Keratinocyte (primary cell): ENCODE data around the gene DENND6B. TPM values are rescaled to one million over a fixed set of nuclear protein-coding genes. Genes with fewer than 3 reads are reported as not detected.

Experiments
- DNase-seq: peaks from one replicate; pipeline ENCODE4 v3.0.0-alpha.2; 2011; ENCODE audit warnings: low read depth, missing footprints, low spot score
- FAIRE-seq: peaks from 2 replicates; lab custom pipeline; 2011; peaks lifted over from hg19 to GRCh38; lab: Jason Lieb, UNC
- H2AFZ ChIP-seq: 2 replicates; pipeline ENCODE4 v1.6.0; 2012; ENCODE audit warnings: low read length, control low read depth, inconsistent platforms; ENCODE audit not compliant: control insufficient read depth
- H3K27ac ChIP-seq: 2 replicates; pipeline ENCODE4 v1.5.1; 2011; ENCODE audit warnings: low read length; ENCODE audit not compliant: control insufficient read depth, insufficient read depth
- H3K27me3 ChIP-seq: 3 replicates; pipeline ENCODE4 v1.6.0; 2011; ENCODE audit warnings: low read length; ENCODE audit not compliant: control insufficient read depth, insufficient read depth; ENCODE audit errors: extremely low read depth
- H3K36me3 ChIP-seq, 2 experiments: 2 replicates in 1 of 2; 3 replicates in 1 of 2; pipeline ENCODE4 v1.5.1; 2011; ENCODE audit warnings: low read length in 2 of 2, mild to moderate bottlenecking in 1 of 2; ENCODE audit not compliant: control insufficient read depth in 2 of 2, insufficient read depth in 2 of 2; ENCODE audit errors: extremely low read depth in 1 of 2
- H3K4me1 ChIP-seq: 3 replicates; pipeline ENCODE4 v1.5.1; 2011; ENCODE audit warnings: low read length; ENCODE audit not compliant: control insufficient read depth, insufficient read depth; ENCODE audit errors: extremely low read depth
- H3K4me2 ChIP-seq: 3 replicates; pipeline ENCODE4 v1.6.0; 2011; ENCODE audit warnings: low read depth, low read length; ENCODE audit not compliant: control insufficient read depth, insufficient read depth; ENCODE audit errors: extremely low read depth
- H3K4me3 ChIP-seq, 3 experiments: fragments of 200-600 bp in 1 of 3; sonication (generic) in 1 of 3; 2 replicates in 2 of 3; 3 replicates in 1 of 3; pipeline ENCODE4 v1.5.1; 2011 to 2016; ENCODE audit warnings: low read length in 3 of 3, mild to moderate bottlenecking in 3 of 3, control low read depth in 2 of 3, inconsistent platforms in 1 of 3, low read depth in 1 of 3, mixed read lengths in 1 of 3, mixed run types in 1 of 3, moderate library complexity in 1 of 3; ENCODE audit not compliant: control insufficient read depth in 2 of 3, insufficient read depth in 2 of 3; ENCODE audit errors: extremely low read depth in 1 of 3
- H3K79me2 ChIP-seq: 2 replicates; pipeline ENCODE4 v1.6.0; 2012; ENCODE audit warnings: low read length; ENCODE audit not compliant: control insufficient read depth, insufficient read depth
- H3K9ac ChIP-seq: 3 replicates; pipeline ENCODE4 v1.6.0; 2011; ENCODE audit warnings: low read length; ENCODE audit not compliant: control insufficient read depth, insufficient read depth; ENCODE audit errors: extremely low read depth
- H3K9me1 ChIP-seq: 3 replicates; pipeline ENCODE4 v1.6.0; 2011; ENCODE audit warnings: low read length; ENCODE audit not compliant: control insufficient read depth, insufficient read depth; ENCODE audit errors: extremely low read depth
- H3K9me3 ChIP-seq: 2 replicates; pipeline ENCODE4 v1.5.1; 2012; ENCODE audit warnings: low read depth, low read length; ENCODE audit not compliant: control insufficient read depth
- H4K20me1 ChIP-seq: 3 replicates; pipeline ENCODE4 v1.6.0; 2011; ENCODE audit warnings: low read length; ENCODE audit not compliant: control insufficient read depth, insufficient read depth; ENCODE audit errors: extremely low read depth
- CTCF ChIP-seq, 3 experiments: IDR thresholded peaks in 1 of 3; conservative IDR thresholded peaks in 1 of 3; optimal IDR thresholded peaks in 1 of 3; 2 replicates in 2 of 3; 3 replicates in 1 of 3; pipeline versions ENCODE3 to v1.5.1; 2011; ENCODE audit warnings: low read length in 3 of 3, mild to moderate bottlenecking in 3 of 3, moderate library complexity in 2 of 3, control low read depth in 1 of 3, inconsistent platforms in 1 of 3; ENCODE audit not compliant: insufficient read depth in 2 of 3; ENCODE audit errors: extremely low read depth in 1 of 3
- EZH2 ChIP-seq: IDR thresholded peaks from one replicate; pipeline ENCODE4 v1.6.1; 2012; ENCODE audit warnings: inconsistent platforms, mild to moderate bottlenecking, low read length, moderate library complexity
- dilution Hi-C: fragments of 300-500 bp; cut with MboI; formaldehyde crosslinking; loops from one replicate; pipeline ENCODE4 v1.7.0; 2020; ENCODE audit warnings: low sequenced_read_pairs; ENCODE audit not compliant: extremely low pct_ligation_motif_present
- polyA plus RNA-seq, 5 experiments: library from polyadenylated mRNA; depleted of rRNA in 3 of 5; stranded (reverse) in 3 of 5; stranded (forward) in 1 of 5; unstranded in 1 of 5; fragments of >200 nt; gene quantifications; 1 replicate in 1 of 5; 2 replicates in 3 of 5; 3 replicates in 1 of 5; pipeline versions ENCODE4 v1.2.1 to v1.2.3, GENCODE V29; 2011 to 2012; ENCODE audit warnings: missing spikeins in 2 of 5, low read depth in 1 of 5, low replicate concordance in 1 of 5

The DENND6B gene
- polyA plus RNA-seq, 1 donor (not counting 4 experiments of a cell fraction or from before 2014, with no cell fraction given) = 0.94 TPM

DNA sequence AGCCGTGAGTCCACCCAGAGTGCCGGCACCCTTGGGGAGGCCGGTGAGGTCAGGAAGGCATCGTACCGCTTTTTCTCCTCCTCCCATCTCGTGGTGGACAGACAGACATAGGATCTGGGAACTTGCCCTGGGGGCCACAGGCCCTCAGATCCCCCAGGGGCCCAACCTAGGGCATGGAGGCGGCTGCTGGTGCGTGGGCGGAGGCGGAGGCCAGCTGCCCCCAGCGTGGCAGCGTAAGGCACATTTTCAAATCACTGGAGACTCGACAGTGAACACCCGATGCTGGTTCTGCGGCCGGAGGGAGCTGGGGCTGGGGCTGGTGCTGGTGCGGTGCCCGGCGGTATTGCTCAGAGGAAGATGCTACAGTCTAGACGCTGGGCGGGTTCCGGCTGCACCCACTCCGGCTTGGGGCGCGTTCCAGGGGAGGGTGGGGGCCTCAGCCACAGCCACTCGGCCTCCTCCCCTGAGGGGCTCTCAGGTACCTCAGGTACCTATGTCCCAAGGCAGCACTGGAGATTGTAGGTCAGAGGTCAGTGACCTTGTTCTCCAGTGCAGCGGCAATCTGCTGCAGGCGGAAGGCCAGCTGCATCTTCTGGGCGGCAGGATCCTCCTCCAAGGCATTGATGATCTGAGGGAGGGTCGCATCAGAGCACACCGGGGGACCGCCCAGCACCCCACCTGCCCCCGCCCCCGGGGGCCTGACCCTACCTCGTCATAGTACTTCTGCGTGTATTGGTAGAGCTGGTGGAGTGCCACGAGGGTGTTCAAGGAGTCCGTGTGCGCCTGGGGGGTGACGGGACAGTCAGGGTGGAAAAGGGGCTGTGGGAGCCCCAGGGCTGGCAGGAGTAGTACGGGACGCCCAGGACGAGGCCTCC, 51.4 kb downstream of the DENND6B start:
- no peak overlapping the region for H2AFZ ChIP-seq
- peaks cover 2% of the 10 kb centered on the region for H3K9me3 ChIP-seq
- no peak for FAIRE-seq
- peaks cover 30 to 36% of the 10 kb centered on the region in 2 experiments for H3K36me3 ChIP-seq
- dilution Hi-C loops = no loop called here
- H3K4me1 ChIP-seq = peaks cover 11% of the 10 kb centered on the region
- no peak overlapping the region for H3K4me2 ChIP-seq
- H3K27ac ChIP-seq = no peak overlapping the region
- no peaks in the 10 kb centered on the region for H3K27me3 ChIP-seq
- no peak for DNase-seq
- no peaks in the 10 kb centered on the region for H3K79me2 ChIP-seq
- H3K9me1 ChIP-seq = no peaks in the 10 kb centered on the region
- no peak overlapping the region for H3K9ac ChIP-seq
- peaks cover 3% of the 10 kb centered on the region for H4K20me1 ChIP-seq
- no peak overlapping the region for H3K4me3 ChIP-seq
- TF ChIP-seq CTCF (optimal IDR thresholded peaks at IDR 0.05 in 1 of 3, IDR thresholded peaks at IDR 0.05 in 1 of 3, conservative IDR thresholded peaks at IDR 0.05 in 1 of 3; ENCODE audit: extremely low read depth in 1 of 3, insufficient read depth in 2 of 3, low read length in 3 of 3) (no peak), EZH2 (no peak)

- no peak overlapping the region for H2AFZ ChIP-seq
- FAIRE-seq (no peak), DNase-seq (no peak)
- H3K36me3 ChIP-seq = peaks cover 30 to 32% of the 10 kb centered on the region in 2 experiments
- no peaks in the 10 kb centered on the region for H3K79me2 ChIP-seq
- H3K9me3 ChIP-seq = peaks cover 2% of the 10 kb centered on the region
- no peak overlapping the region for H3K27ac ChIP-seq
- H3K9ac ChIP-seq = no peak overlapping the region
- no peaks in the 10 kb centered on the region for H3K9me1 ChIP-seq
- no peaks in the 10 kb centered on the region for H3K27me3 ChIP-seq
- H3K4me1 ChIP-seq = peaks cover 12% of the 10 kb centered on the region
- peaks cover 3% of the 10 kb centered on the region for H4K20me1 ChIP-seq
- H3K4me3 ChIP-seq = no peak overlapping the region
- no peak overlapping the region for H3K4me2 ChIP-seq
- TF ChIP-seq CTCF (optimal IDR thresholded peaks at IDR 0.05 in 1 of 3, IDR thresholded peaks at IDR 0.05 in 1 of 3, conservative IDR thresholded peaks at IDR 0.05 in 1 of 3; ENCODE audit: extremely low read depth in 1 of 3, insufficient read depth in 2 of 3, low read length in 3 of 3) (no peak), EZH2 (no peak)
- dilution Hi-C loops = no loop called here
Measured at GRCh38 chr22:50274771-50275170, 52.0 kb downstream of the DENND6B start.
